Kidney glomerular epithelial cell (primary cell): Measurements from ENCODE around the gene ZNF302.

ENCODE experiments used
- DNase-seq: peaks from one replicate; lab custom pipeline; 2025; lab: John Stamatoyannopoulos, UW

Gene ZNF302

DNA sequence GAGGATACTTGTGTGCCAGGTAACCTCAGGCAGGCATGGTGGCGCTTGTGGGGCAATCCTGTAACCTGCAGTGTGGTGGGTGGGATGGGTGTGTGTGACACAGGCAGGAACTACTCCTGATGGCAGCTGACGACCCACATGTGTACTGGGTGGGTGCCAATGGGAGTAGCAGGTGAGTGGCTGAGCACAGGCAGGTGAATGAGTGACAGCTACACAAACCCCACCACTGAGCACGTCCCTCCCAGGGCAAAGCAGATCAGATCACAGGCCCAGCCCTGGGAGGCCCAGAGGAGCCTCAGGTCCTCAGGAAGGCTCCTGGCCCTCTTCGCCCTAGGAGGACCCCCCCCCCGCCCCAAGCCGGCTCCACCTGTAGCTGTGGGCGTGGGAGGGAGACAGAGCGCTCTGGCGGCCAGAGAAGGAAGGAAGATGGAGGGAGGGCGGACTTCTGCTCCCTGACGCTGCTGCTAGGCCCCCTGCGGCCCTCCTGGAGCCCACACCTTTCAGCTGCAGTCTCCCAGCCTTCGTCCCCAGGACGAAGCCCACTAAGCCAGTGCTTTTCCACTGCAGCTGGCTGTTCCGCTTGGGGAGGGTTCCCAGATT lies 55.2 kb downstream of the ZNF302 start:
- DNase-seq: no peak

DNA sequence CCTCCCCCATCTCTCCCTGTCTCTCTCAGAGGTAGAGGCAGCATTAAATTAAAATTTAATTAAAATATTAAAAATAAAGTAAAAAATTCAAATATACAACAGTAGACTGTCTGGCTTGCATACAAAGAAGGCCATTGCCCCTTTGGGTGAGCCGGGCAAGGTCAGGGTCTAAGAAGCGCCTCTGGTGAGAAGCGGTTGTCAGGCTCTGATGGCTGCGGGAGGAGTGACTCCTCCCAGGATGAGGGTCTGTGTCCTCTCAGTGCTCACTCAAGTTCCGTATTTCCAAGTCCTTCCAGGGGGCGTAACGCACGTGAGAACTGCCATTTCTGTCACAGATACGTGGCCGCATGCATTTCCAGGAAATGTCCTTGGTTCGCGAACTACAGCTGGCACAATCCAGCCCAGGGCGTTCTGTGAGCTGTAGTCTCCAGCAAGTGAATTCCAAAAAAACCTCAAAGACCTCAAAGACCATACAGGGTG lies 55.8 kb downstream of the ZNF302 start:
- DNase-seq: no peak

DNA sequence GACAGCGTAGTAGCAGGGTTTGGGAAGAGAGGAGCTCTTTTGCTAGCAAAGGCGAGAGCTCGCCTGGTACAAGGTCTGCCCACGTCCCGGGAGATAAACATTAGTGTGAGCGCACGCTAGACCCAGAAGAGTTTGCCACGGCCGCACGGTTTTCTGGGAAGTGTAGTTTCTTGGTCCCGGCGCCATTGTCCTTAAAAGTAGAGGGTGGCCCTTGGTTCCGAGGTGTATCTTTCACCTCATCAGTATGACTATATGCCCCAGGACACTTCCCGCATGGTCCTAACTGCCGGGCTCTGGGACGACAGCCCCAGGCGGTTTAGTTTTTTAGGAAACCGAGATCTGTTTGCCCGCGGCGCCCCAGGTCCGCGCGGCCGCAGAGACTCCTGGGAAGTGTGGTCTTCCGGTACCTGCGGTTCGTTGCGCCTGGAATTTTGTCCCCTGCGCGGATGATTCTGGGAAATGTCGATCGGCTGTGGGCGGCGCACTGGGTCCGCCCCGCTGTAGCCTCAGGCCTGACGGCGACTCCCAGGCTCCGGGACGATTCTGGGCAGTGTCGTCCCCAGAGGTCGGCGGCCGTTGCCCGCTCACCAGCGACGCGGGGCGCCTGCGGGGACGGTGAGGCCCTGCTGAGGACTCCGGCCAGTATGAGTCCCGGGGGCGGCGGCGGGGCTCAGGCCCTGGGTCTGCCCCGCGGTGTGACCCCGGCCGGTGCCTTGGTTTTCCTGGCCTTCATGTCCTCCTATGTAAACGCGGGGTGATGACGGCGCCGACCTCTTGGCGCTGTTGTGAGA lies 56.5 kb downstream of the ZNF302 start, which contains the start of gene ZNF181:
Gene ZNF181, plus strand, starts transcription at position 498 of the 791 bp plus-strand sequence. CDS start 795 bp downstream, outside the sequence.
- DNase-seq: peak; percentile 95

DNA sequence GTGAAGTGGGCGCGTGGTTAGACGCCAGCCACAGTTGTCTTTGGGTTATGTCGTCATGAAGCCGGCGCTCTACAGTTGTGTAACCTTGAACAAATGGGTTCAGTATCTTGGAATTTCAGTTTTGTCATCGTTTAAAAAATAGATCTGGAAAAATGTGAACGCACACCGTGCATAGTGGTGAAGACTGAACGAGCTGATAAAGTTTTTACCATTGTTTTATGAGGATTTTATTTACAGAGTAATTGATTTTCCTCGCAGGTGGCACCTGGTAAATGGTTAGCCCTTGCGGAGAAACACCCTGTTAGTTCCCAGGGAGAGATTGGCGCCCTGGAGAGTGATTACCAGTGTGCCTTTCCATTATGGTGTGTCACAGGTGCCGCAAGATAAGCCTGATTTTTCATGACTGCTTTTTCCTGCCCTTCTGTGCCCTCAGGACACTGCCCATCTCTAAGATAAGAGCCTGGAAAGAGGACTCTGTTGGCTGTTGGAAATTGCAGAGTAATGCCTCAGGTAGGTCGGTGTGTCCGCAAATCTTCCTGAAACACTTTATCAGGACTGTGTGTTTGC lies 57.1 kb downstream of the ZNF302 start:
- no peak for DNase-seq
